ENCODE data around the gene SNED1.

DNA sequence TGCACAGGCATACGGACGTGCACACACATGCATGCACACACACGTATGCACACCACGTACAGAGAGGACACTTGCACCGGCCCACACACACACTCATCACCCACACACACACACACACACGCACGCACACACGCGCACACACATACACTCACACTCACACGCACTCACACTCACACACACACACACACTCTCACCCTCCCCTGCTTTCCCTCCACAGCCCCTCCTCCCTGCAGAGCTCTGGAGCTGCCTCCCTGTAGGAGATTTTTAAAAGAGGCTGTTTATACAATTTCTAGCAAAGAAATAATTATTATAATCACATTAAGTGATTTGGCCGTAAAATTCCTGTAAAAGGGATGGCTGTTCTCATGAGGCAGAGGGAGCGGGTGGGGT, 36.5 kb upstream of the SNED1 start:
- TF ChIP-seq TAF1 (IDR thresholded peaks at IDR 0.05; ENCODE audit: borderline replicate concordance, insufficient read depth, low read length): no peak
- TF ChIP-seq POLR2AphosphoS5 (IDR thresholded peaks at IDR 0.05; ENCODE audit: low read depth, low read length): no peak
- TF ChIP-seq, protein P1, sequence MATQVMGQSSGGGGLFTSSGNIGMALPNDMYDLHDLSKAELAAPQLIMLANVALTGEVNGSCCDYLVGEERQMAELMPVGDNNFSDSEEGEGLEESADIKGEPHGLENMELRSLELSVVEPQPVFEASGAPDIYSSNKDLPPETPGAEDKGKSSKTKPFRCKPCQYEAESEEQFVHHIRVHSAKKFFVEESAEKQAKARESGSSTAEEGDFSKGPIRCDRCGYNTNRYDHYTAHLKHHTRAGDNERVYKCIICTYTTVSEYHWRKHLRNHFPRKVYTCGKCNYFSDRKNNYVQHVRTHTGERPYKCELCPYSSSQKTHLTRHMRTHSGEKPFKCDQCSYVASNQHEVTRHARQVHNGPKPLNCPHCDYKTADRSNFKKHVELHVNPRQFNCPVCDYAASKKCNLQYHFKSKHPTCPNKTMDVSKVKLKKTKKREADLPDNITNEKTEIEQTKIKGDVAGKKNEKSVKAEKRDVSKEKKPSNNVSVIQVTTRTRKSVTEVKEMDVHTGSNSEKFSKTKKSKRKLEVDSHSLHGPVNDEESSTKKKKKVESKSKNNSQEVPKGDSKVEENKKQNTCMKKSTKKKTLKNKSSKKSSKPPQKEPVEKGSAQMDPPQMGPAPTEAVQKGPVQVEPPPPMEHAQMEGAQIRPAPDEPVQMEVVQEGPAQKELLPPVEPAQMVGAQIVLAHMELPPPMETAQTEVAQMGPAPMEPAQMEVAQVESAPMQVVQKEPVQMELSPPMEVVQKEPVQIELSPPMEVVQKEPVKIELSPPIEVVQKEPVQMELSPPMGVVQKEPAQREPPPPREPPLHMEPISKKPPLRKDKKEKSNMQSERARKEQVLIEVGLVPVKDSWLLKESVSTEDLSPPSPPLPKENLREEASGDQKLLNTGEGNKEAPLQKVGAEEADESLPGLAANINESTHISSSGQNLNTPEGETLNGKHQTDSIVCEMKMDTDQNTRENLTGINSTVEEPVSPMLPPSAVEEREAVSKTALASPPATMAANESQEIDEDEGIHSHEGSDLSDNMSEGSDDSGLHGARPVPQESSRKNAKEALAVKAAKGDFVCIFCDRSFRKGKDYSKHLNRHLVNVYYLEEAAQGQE (IDR thresholded peaks at IDR 0.05; ENCODE audit: insufficient read depth in 1 of 2, low read depth in 2 of 2, low read length in 2 of 2): no peak
